Measurements from ENCODE around the gene KRTAP5-5.
"Not testable (repeated sequence)": the region's sequence is repeated elsewhere in the genome, so short reads cannot be mapped to it uniquely, and the experiment has no call there.

KRTAP5-5 gene

GRCh38 chr11:1629326-1630185 lies at the start of gene KRTAP5-5:
KRTAP5-5 (plus strand) TSS chr11:1629775; CDS start chr11:1629841, 66 bp downstream.
- no peak for DNase-seq

- no peak for DNase-seq
Measured at GRCh38 chr11:1581976-1582375, 47.6 kb upstream of the KRTAP5-5 start.

- not testable (repeated sequence) for DNase-seq
Measured at GRCh38 chr11:1582909-1583308, 46.7 kb upstream of the KRTAP5-5 start.

- not testable (repeated sequence) for DNase-seq
Measured at GRCh38 chr11:1584661-1585370, 44.8 kb upstream of the KRTAP5-5 start, which contains the start of gene KRTAP5-1. KRTAP5-1 (minus strand) TSS chr11:1585283; CDS start chr11:1585249, 34 bp downstream.

- no peak for DNase-seq
Measured at GRCh38 chr11:1586699-1587098, 42.9 kb upstream of the KRTAP5-5 start.

- DNase-seq = not testable (repeated sequence)
Measured at GRCh38 chr11:1589191-1589963, 40.2 kb upstream of the KRTAP5-5 start.

- DNase-seq = no peak
Measured at GRCh38 chr11:1589996-1590395, 39.6 kb upstream of the KRTAP5-5 start.

- no peak for DNase-seq
Measured at GRCh38 chr11:1592628-1593027, 36.9 kb upstream of the KRTAP5-5 start.

- DNase-seq = not testable (repeated sequence)
Measured at GRCh38 chr11:1595994-1596575, 33.5 kb upstream of the KRTAP5-5 start.

- not testable (repeated sequence) for DNase-seq
Measured at GRCh38 chr11:1596576-1597121, 32.9 kb upstream of the KRTAP5-5 start.

GRCh38 chr11:1597331-1597993 lies 32.1 kb upstream of the KRTAP5-5 start:
- DNase-seq = no peak

- DNase-seq = no peak
Measured at GRCh38 chr11:1597994-1598380, 31.6 kb upstream of the KRTAP5-5 start, which contains the start of gene KRTAP5-2. KRTAP5-2 (minus strand) TSS chr11:1598294; CDS start chr11:1598250, 44 bp downstream.

GRCh38 chr11:1598406-1598805 lies 31.2 kb upstream of the KRTAP5-5 start:
- not testable (repeated sequence) for DNase-seq

- DNase-seq = peak; percentile 13
Measured at GRCh38 chr11:1598816-1599215, 30.8 kb upstream of the KRTAP5-5 start.

- DNase-seq = no peak
Measured at GRCh38 chr11:1600626-1601025, 28.9 kb upstream of the KRTAP5-5 start.

GRCh38 chr11:1601663-1602062 lies 27.9 kb upstream of the KRTAP5-5 start:
- DNase-seq = not testable (repeated sequence)

- DNase-seq = no peak
Measured at GRCh38 chr11:1603629-1604028, 25.9 kb upstream of the KRTAP5-5 start.

GRCh38 chr11:1604181-1604580 lies 25.4 kb upstream of the KRTAP5-5 start:
- DNase-seq = no peak

- no peak for DNase-seq
Measured at GRCh38 chr11:1604711-1605110, 24.9 kb upstream of the KRTAP5-5 start.

GRCh38 chr11:1605923-1606322 lies 23.7 kb upstream of the KRTAP5-5 start:
- DNase-seq = not testable (repeated sequence)

GRCh38 chr11:1607156-1607845 lies 22.3 kb upstream of the KRTAP5-5 start:
- DNase-seq = not testable (repeated sequence)

Measured in activated effector memory CD4-positive, alpha-beta T cell treated with Interleukin-2 at 50 U/mL for 16 hours (primary cell).